IPS-18c (cell line): ENCODE results near the gene C18orf32.
"Not testable (repeated sequence)": the region's sequence is repeated elsewhere in the genome, so short reads cannot be mapped to it uniquely, and the experiment has no call there.

Experiments used
- H3K4me3 ChIP-seq: 2 replicates; pipeline ENCODE4 v1.7.0; 2013; ENCODE audit warnings: low read depth, mild to moderate bottlenecking, low read length, moderate library complexity; ENCODE audit not compliant: insufficient read depth
- H3K9me3 ChIP-seq: one replicate; pipeline ENCODE4 v1.6.1; 2013; ENCODE audit warnings: mild to moderate bottlenecking, low read length, moderate library complexity; ENCODE audit not compliant: control insufficient read depth, insufficient read depth

C18orf32 gene

DNA sequence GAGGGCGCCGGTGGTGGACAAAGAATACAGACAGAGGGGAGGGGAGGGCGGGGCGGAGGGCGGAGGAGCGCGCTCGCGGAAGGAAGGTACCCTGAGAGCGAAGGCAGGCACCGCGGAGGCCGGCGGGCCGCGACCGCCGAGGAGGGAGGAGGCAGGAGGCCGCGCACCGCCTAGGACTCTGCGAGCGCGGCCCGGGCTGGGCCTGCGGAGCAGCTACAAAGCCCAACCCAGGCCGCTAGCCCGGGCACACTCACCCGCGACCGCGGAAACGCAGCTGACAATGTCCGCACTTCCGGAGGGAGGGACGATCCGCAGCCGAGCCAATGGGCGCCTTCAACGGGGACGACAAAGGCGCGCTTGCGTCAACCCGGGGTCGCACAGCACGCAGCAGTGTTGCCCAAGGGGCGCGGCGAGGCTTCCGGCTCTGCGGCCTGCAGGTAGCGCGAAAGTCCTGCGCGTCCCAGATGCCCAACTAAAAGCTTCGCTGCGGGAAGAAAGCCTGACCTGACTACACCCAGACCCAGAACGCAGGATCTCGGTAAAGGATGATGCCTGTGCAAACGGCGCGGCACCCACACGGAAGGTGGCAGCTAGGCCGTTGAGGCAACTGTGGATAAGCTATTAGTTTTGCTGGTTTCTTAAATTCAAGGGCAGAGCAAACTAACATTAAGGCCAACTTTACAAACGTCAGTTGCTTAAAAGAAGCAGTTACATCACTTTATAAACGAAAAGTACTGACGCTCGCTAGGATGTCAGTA, at the start of gene C18orf32:
C18orf32 (minus strand) TSS at position 282 of the 758 bp plus-strand sequence. CDS start 3,486 bp downstream, outside the sequence.
- Histone ChIP-seq H3K9me3 (no peaks in the 10 kb centered on the region), H3K4me3 (peak within 1 kb of the TSS; percentile 80)

GRCh38 chr18:49534846-49535601, 48.0 kb upstream of the C18orf32 start:
- H3K9me3 ChIP-seq = no peaks in the 10 kb centered on the region
- no peak overlapping the region for H3K4me3 ChIP-seq

- H3K4me3 ChIP-seq = no peak overlapping the region
- H3K9me3 ChIP-seq = no peaks in the 10 kb centered on the region
Observed at GRCh38 chr18:49531678-49532153, 44.7 kb upstream of the C18orf32 start.

GRCh38 chr18:49529596-49529995, 42.6 kb upstream of the C18orf32 start:
- H3K4me3 ChIP-seq = no peak overlapping the region
- no peaks in the 10 kb centered on the region for H3K9me3 ChIP-seq

DNA sequence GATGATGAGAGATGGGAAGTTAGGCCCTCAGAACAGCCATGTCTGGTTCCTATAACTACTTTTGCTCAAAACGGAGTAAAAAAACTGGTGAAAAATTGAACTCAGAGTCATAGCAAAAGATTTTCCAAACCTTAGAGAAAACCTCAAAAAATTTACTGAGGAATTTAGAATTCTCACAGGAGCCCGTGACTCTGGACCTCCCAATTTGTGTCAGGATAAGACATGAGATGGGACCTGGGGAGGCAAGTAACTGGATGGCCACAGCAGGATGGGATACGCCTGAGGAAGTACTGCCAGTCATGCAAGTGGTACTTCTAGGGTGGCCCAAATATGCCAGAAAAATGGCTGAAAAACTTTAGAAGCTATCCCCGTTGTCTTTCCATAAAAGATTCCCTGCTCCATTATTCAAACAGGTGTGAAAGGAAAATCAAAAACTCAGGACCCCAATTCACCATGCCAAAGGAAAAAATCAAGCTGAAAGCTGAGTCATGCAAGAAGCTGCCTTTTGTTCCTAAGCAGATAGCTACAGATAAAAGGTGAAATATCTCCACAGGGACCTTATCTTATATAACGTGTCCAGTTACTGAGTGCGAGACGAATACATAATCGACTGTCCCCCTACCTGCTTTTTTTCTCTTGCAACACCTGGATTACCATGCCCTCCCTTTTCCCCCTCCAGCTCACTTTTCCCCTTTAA, 40.7 kb upstream of the C18orf32 start:
- Histone ChIP-seq H3K4me3 (no peak overlapping the region), H3K9me3 (no peaks in the 10 kb centered on the region)

DNA sequence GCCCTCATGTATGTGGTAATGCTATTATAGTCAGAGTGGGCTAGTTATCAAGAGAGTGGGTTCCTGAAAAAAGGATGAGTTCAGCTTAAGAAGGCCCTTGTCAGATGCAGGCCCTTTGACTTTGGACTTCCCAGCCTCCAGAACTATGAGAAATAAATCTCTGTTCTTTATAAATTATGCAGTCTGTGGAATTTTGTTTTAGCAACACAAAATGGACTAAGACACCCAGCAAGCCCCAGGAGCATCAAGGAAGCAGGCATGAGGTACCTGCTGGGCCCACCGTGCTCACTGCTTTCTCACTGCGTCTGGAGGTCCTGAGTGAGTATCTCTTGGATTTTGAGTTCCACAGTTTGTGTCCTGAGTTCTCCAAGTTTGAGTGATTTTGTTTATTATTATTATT, 38.9 kb upstream of the C18orf32 start:
- Histone ChIP-seq H3K9me3 (no peaks in the 10 kb centered on the region), H3K4me3 (no peak overlapping the region)

DNA sequence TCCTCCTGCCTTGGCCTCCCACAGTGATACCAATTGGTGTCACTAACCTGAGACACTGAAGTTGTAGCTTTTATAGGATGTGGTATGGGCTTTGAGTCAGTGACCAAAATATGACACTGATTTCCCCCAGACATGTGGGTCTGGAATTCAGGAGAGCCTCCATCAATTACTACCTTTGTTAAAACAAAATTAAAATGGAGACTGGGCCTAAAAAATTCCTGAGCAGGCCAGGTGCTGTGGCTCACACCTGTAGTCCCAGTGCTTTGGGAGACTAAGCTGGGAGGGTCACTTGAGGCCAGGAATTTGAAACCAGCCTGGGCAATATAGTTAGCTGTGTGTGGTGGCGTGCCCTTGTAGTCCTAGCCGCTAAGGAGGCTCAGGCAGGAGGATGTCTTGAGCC, 37.9 kb upstream of the C18orf32 start:
- Histone ChIP-seq H3K4me3 (no peak overlapping the region), H3K9me3 (no peaks in the 10 kb centered on the region)

- Histone ChIP-seq H3K4me3 (no peak overlapping the region), H3K9me3 (no peaks in the 10 kb centered on the region)
Observed at GRCh38 chr18:49524349-49524748, 37.3 kb upstream of the C18orf32 start.

DNA sequence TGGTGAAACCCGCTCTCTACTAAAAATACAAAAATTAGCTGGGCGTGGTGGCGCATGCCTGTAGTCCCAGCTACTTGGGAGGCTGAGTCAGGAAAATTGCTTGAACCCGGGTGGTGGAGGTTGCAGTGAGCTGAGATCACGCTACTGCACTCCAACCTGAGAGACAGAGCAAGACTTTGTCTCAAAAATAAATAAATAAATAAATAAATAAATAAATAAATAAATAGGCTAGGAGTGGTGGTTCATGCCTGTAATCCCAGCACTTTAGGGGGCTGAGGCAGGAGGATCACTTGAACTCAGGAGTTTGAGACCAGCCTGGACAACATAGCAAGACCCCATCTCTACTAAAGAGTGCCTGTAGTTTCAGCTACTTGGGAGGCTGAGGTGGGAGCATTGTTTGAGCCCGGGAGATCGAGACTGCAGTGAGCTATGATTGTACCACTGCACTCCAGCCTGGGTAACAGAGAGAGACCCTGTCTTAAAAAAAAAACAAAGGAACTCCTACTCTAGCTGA, 36.6 kb upstream of the C18orf32 start:
- not testable (repeated sequence) for H3K4me3 ChIP-seq, H3K9me3 ChIP-seq

DNA sequence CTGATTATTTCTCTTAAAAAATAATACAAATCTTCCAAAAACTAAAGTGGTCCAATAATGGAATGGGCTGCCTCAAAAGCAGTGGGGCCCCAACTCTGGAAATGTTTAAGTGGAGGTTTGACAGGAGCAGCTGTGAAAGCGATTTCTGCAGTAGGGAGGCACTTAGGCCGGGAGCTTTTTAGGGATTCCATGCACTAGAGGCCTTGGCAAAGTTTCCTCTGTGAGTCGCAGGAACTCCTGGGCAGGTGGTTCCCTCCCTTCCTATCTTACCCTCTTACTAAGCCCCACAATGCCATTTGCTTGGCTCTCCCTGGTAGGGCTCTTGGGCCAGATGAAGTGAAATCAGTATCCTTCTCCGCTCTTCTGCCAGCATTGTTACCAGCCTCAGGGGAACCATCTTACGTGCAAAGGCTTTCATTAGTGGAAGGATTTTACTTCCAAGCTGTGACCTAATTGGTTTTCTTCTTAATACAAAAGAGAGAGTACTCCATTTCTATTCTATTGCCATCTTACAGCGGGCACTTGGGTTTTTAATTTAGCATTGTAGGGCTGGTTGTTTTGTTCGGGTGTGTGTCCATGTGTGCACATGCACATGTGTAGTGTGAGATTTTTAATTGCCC, 34.3 kb upstream of the C18orf32 start:
- no peak overlapping the region for H3K4me3 ChIP-seq

DNA sequence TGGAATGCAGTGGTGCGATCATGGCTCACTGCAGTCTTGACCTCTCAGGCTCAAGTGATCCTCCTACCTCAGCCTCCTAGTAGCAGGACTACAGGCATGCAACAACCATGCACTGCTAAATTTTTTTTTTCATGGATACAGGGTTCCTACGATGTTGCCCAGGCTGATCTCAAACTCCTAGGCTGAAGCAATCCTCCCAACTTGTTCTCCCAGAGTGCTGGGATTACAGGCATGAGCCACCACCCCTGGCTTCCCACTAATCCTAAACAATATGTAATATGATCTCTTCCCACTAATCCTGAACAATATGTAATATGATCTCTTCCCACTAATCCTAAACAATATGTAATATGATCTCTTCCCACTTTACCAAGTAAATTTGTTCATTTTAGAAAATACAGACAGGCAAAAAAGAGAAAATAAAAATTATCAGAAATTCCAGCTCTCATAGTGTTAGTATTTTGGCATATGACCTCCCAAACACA, 33.7 kb upstream of the C18orf32 start:
- no peaks in the 10 kb centered on the region for H3K9me3 ChIP-seq
- no peak overlapping the region for H3K4me3 ChIP-seq

More for the DNA sequence above, 34.3 kb upstream of the C18orf32 start:
- no peaks in the 10 kb centered on the region for H3K9me3 ChIP-seq

DNA sequence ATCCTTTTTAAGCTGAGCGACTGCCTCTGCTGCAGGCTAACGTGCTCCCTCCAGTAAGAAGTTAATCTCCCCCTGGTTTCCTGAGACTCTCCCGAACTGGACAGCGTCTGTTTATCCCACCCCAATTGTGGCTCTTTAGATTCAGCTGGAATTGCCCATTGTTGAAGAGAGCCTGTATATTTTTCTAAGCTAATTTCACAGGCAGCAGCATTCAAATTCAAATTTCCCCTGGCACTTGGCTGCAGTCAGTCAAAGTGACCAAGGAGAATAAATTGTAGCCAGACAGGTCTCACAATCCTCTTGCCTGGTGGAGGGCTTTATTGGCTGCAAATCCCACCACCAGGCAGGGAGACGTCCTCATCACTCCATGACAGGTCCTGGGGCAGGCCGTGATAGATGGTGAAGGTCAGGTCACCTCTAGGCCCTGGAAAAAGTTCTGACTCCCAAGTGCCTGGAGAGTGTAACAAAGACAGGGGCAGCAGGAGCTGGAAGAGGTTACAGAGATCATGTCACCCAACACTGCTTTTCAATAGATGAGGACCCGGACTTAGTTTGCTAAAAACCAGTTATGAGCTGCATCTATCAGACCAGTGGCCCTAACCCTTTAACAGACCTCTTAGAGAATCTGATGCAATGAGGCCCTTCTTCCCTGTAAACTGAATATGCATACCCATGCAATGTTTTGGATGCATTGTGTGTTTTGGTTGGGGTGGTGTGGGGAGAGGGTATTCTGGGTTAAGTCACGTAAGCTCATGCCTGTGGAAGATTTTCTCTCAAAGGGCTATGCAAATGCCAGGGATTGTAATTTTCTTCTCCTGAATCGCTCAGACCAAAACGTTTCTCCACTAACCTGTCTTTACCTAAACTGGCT, 32.3 kb upstream of the C18orf32 start:
- Histone ChIP-seq H3K4me3 (no peak overlapping the region), H3K9me3 (no peaks in the 10 kb centered on the region)

- no peaks in the 10 kb centered on the region for H3K9me3 ChIP-seq
- no peak overlapping the region for H3K4me3 ChIP-seq
Observed at GRCh38 chr18:49517483-49517882, 30.4 kb upstream of the C18orf32 start.

- Histone ChIP-seq H3K9me3 (no peaks in the 10 kb centered on the region), H3K4me3 (no peak overlapping the region)
Observed at GRCh38 chr18:49515516-49515915, 28.5 kb upstream of the C18orf32 start.

DNA sequence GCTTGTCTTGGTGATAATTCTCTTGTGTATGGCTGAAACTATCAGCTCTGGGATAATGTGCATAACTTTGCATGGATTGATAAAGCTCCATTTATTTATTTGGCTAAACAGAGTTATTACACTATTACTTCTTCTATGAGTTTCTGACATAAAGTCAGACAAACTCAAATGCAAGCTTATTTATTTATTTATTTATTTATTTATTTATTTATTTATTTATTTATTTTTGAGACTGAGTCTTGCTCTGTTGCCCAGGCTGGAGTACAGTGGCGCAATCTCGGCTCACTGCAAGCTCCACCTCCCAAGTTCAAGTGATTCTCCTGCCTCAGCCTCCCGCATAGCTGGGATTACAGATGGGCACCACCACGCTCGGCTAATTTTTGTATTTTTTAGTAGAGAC, 28.0 kb upstream of the C18orf32 start:
- H3K4me3 ChIP-seq, H3K9me3 ChIP-seq: not testable (repeated sequence)

DNA sequence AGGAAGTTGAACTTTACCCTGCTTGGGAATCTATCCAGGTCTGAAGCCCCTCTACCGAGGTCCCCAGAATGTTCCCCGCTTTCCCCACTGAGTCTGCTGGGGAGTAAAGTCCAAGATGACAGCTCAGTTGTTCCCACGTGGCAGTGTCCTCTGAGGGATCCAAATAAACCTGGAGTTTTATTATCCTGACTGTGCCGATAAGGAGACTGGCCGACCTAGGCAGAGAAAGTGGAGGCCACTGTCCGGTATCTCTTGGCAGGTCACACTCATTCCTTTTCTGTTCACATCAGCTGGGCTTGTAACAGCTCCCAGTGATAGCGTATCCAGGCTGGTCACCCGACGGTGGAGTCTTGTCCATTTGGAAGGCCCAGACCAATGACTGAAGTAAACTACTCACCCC, 27.5 kb upstream of the C18orf32 start:
- Histone ChIP-seq H3K4me3 (no peak overlapping the region), H3K9me3 (no peaks in the 10 kb centered on the region)
